OCI-LY7 (cell line): ENCODE data around the gene OBSL1.

ENCODE experiments used
- EZH2phosphoT487 ChIP-seq: fragments of 200-600 bp; sonication (generic); IDR thresholded peaks from 2 replicates; pipeline ENCODE4 v1.6.1; 2018; ENCODE audit warnings: low read depth, borderline replicate concordance, mild to moderate bottlenecking, mixed run types, antibody characterized with exemption, low read length, moderate library complexity, mixed read lengths
- TF ChIP-seq, protein P1 (sequence below): fragments of 200-600 bp; sonication (generic); conservative IDR thresholded peaks from 2 replicates; pipeline ENCODE4 v1.5.1; 2014; ENCODE audit warnings: mild to moderate bottlenecking, antibody characterized with exemption, low read length, moderate library complexity, mixed read lengths

DNA sequence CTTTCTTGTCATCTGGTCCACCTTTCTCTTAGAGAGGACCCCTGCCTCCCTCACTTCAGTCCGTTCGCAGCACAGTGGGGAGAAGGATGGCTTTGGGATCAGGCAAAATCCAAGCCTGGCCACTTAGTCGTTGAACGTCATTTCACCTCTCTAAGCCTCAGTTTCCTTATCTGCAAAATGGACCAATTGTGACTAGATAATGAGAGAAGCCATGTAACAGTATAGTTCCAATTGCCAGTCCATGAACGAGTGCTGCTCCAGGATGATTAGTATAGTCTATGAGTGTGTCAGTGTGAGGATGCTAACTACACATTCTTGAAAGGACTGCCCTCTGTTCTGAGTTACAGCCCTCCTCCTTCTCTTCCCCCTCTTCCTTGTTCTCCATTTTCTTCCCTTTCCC lies 1.8 kb upstream of the OBSL1 start:
- TF ChIP-seq, protein P1, sequence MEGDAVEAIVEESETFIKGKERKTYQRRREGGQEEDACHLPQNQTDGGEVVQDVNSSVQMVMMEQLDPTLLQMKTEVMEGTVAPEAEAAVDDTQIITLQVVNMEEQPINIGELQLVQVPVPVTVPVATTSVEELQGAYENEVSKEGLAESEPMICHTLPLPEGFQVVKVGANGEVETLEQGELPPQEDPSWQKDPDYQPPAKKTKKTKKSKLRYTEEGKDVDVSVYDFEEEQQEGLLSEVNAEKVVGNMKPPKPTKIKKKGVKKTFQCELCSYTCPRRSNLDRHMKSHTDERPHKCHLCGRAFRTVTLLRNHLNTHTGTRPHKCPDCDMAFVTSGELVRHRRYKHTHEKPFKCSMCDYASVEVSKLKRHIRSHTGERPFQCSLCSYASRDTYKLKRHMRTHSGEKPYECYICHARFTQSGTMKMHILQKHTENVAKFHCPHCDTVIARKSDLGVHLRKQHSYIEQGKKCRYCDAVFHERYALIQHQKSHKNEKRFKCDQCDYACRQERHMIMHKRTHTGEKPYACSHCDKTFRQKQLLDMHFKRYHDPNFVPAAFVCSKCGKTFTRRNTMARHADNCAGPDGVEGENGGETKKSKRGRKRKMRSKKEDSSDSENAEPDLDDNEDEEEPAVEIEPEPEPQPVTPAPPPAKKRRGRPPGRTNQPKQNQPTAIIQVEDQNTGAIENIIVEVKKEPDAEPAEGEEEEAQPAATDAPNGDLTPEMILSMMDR = no peak
- TF ChIP-seq EZH2phosphoT487 = no peak
